MM.1S (cell line): ENCODE data around the gene SPAST.

Source experiments
- CTCF ChIP-seq: fragments of 300-600 bp; sonication (generic); IDR thresholded peaks from 2 replicates; pipeline ENCODE4 v1.5.1; 2016; ENCODE audit warnings: antibody characterized with exemption, low read length, mixed read lengths
- EZH2 ChIP-seq: fragments of 300-600 bp; sonication (generic); optimal IDR thresholded peaks from 2 replicates; pipeline ENCODE3; 2017; ENCODE audit warnings: low read depth, mild to moderate bottlenecking, antibody characterized with exemption, low read length, mixed read lengths
- EZH2phosphoT487 ChIP-seq: fragments of 300-600 bp; sonication (generic); IDR thresholded peaks from 2 replicates; pipeline ENCODE4 v1.6.1; 2018; ENCODE audit warnings: antibody characterized with exemption, low read length

- no peak for TF ChIP-seq EZH2
- no peak for TF ChIP-seq CTCF
- TF ChIP-seq EZH2phosphoT487, result no peak
These were observed 125.7 kb downstream of the SPAST start for GRCh38 chr2:32189011-32189410.
